T-helper 22 cell (primary cell): ENCODE results near the gene NKAIN2.

Experiments
- DNase-seq: peaks from one replicate; pipeline ENCODE4 v3.0.0-alpha.2; 2020; ENCODE audit warnings: low read depth

NKAIN2 gene

DNA sequence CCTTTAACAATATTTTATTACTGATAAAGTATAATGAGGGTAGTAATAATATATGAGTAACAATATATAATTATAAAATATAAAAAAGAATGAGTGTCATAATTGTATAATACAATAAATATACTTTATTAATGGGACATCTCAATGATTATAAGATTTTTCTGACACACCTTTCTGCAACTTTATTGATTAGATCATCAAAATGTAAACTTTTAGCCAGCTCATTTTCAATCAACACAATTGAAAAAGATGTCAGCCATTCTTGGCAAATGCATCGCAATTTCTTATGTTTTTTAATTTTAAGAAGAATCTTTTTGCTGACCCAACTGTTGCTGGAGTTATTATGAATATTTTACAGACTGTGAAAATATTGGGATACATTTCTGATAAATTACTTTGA is 1026.2 kb downstream of the NKAIN2 start:
- DNase-seq = no peak

DNA sequence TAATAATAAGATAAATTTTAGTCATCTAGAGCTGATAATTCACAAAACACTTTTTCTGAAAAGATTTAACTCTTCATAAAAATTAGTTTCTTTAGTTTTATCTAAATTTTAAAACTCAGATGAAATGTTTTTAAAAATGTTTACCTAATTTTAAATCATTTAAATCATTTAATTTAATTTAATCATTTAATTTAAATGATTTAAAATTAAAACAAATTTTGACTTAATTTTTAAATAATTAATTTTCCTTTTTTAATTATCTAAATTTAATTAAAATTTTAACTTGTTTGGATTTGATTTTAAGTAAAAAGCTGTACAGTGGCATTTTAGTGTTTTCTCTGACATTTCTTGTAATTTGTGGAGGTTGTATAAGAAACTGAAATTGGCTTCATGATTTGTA is 1026.8 kb downstream of the NKAIN2 start:
- no peak for DNase-seq

DNA sequence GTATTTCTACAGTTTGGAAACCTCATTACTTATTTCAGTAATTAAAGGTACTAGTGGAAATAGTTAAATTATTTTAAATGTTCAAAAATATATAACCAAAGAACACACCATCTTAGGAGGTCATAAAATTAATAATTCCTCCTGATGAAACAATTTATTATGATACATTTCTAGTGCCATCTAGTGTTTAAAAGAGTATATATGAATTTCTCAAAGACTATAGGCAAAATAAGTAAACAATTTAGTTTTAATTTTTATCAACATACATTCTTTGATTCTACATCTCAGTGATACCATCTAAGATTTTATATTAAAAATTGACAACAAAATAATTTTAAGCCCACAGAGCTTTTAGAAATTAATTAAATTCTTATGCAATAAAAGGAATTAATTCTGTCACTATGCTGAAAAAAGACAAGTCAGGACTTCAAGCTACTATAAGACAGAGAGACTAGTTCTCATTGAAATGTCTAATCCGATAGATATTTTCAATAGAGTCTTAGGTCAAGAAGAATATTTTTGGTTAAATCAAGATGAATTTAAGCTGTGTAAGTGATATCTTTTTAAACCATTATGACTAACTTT is 1050.8 kb downstream of the NKAIN2 start:
- DNase-seq = no peak

DNA sequence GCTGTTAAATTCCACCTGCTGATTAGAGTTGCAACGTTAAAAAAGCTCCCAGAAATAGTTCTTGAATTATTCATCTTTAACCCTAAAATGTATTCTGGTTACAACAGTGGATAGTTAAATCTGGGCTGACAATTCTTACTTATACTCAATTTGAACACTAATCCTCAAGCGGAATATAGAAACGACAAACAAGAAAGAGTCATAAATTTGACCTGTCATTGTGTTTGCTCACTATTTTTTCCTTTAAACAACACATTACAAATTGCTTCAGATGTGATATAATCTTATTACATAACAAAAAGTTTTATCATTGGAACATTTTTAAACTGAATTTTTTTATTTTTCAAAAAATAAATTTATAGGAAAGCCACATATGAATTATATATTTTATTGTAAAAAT is 1054.1 kb downstream of the NKAIN2 start:
- DNase-seq = no peak

DNA sequence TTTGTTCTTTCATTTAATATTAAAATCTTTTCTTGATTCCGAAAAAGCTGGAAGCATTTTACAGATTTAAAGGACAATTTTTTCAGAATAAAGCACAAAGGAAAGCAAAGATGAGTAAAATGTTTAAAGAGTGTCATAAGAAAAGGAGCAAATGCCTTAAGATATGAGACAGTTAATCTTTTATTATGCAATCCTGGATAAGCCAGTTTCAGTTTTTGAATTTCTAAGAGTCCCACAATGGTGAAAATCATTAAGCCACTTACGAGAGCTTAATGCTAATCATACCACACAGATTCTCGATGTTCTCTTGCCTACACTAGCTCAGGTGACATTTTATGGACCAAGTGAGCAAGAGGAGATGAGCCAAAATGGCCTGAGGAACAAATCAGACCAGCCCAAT is 1054.9 kb downstream of the NKAIN2 start:
- DNase-seq = no peak

DNA sequence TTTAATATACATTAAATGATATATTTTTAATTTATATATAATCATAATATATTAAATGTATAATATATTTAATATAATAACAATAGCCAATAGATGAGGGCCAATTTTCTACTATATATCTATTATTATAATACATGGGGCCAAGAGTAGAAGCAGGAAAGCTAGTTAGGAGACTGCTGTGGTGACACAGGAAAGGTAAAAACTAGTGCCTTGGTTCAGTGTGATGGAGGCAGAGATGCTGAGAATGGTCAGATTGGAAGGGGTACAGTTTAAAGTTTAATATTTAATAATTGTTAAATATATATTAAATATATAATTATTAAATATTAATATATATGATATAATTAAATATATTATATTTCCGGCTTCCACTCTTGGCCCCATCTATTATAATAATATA is 1055.7 kb downstream of the NKAIN2 start:
- DNase-seq = no peak

DNA sequence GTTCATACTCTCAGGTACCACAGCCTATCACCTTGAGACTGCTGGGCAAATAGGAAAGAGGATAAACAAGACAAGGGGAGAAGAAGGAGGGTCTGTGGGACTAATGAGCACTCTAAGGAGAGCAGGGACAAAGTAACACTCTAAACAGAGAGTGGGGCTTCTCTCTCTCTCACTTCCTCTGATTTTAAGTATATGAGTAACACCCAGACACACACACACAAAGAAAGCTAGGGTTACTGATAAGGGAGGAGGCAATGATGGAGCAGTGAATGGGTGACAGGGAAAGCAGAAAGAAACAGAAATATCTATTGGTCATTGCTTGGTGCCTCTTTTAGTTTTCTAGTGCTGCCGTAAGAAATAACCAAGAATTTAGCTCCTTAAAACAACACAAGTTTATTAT is 1062.4 kb downstream of the NKAIN2 start:
- no peak for DNase-seq

DNA sequence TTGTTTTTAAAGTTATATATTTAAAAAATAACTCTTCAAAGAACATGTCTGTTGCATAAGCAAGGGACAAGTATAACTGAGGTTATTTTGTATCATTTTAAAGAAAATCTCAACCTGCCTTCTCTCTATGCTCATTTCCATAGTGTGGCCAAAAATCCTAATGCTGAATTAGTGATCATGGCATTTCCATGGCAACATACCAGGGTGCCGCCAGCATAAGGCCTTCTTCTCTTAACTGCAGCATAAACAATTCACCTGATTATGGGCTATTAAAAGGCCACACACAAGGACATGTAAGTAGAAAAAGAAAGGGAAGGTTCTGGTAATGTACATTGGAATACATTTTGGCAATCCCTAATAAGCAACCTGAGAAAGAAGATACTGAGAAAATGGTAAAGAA is 1063.5 kb downstream of the NKAIN2 start:
- DNase-seq = no peak

DNA sequence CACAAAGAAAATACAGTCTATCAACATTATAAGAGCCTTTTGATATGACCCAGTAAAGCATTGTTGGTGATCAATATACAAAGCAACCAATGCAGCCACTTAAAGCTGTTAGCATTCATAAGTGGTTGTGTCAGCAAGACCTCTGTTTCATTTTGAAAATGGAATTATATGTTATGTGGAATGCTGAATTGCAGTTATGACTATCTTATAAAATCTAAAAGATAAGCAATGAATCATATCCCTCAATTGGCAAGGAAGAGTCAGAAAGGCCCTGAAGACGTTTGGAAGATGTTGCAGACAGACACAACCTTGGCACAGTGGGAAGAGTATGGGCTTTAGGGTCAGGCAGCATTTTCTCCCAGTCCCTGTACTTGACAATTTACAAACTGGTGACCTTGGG is 1064.8 kb downstream of the NKAIN2 start:
- no peak for DNase-seq

DNA sequence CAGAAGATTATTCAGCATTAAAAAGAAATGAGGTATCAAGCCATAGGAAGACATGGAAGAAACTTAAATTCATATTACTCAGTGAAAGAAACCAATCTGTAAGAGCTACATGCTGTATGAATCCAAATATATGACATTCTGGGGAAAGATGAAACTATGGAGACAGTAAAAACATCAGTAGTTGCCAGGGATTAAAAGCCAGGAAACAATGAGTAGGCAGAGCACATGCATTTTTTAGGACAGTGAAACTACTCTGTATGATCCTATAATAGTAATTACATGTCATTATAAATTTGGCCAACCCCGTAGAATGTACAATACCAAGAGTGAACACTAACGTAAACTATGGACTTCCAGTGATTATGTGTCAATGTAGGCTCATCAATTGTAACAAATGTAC is 1065.8 kb downstream of the NKAIN2 start:
- no peak for DNase-seq

DNA sequence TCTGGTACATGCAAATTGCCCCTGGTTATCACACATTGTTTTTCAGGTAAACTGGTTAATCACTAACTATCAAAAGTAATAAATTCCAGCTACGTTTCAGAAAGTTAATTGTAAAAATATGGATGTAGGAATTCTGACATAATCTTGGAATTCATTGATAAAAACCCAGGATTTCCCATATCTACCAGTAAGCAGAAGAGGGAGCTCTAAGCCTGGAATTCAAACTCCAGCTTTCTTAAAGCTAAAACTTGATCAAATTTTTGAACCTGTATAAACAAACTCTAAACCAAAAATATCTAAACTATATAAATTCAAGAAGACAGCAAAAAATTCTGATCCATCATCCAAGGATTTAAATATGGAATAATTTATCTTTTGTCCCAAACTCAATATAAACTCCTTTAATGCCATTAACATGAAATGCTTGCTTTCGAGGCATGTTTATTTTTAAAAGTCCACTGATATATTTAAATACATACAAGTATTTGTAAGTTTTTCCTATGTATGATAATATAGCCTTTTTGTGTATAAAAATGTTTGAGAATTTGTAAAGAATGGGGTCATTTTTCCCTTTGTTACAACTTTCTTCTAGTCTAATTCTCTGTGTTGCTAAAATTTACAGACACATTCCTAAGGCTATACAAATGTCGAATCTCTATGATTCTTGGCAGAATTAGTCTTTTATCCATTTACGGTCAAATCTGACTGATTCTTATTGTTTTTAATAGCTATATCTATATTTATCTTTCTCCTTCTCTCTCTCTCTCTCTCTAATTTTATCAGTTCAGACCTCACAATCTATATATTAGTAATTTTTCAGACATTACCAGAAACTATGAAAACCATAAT is 1067.2 kb downstream of the NKAIN2 start:
- DNase-seq = no peak

DNA sequence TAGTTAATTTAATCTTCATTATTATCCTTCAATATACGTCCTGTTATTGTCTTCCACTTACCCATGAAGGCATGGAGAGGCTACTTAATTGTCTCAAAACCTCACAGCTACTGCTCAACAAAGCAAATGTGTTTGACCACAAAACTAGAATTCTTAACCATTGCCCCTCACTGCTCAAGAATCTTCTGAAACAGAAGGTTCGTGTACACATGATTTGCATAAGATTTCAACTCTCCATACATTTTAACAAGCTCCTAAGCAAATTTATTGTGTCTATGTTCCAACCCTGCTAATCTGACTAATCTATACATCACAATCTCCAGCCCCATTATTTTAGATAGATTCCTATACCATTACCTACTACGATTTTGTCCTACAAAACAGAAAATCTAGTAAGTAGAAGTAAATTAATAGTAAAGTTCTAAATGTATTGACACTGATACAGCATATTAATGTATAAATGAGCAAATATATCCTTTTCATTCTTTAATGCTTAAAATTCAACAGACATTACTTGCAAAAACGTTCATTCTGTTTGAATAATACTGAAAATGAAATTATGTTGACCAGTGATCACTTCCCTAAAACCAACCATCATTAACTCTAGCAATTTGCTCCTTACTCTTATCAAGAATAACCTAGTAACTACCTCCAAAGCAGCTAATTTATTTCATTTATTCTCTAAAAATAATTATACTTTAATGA is 1068.8 kb downstream of the NKAIN2 start:
- no peak for DNase-seq

DNA sequence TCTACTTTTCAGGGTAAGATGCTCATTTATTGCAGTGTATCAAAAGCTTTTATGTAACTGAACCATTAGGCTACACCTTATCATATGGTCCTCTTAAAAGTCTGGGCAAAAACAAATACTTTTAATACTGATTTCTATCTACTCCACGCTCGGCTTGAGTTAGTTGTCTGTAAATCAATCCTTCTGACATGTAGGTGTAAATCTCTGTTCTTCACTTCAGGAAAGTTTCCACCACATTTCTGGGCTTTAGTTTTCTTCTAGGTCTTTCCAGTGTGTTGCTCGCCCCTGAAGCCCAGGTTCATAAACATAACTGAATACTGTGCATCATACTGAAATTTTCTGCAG is 1069.4 kb downstream of the NKAIN2 start:
- DNase-seq = no peak
